ENCODE data around the gene EPRS1.
"Not testable (repeated sequence)": the region's sequence is repeated elsewhere in the genome, so short reads cannot be mapped to it uniquely, and the experiment has no call there.

EPRS1 gene

DNA sequence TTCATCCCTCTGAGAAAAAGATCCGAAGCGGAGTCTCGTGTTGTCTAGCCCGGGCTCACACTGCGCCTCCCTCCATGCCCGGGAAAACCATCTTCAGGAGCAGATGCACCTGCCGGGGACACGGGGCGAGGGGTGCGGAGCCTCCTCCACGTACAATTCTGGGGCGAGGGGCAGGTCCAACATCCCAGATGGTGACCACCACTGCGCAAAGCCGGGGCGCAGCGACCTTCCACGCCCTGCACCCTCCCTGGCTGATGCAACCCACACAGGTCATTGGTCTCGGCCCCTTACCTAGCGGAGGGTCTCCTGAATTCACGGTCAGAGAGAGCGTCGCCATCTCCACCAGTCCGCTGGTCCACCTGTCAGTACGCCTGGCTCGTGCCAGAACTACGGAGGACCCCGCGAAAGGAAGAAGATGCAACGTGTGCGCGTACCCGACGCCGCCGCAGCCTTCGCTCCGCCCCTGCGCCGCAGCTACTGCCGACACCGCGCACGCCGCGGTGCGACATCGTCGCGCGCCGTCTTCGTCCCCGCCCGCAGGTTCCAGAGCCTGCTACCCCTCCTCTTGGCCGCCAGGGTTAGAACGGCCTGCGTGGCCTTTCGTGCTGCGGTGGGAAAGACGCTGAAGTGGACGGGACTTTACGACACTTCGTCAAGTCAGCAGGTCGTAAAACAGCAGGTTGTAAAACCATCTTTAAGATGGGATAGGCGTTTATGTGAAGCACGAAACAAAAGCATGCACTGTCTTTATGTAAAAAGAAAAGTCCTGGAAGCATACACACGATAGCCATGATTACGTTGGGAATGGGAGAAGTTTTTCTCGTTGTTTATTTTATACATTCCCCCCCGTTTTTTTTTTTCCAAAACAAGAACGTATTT, at the start of gene EPRS1:
EPRS1 (minus strand) TSS at position 454 of the 879 bp plus-strand sequence; CDS start at position 337, 117 bp downstream.
- peak; percentile 81 to 87 for DNase-seq (ENCODE audit: extremely low read depth in 1 of 2, low read depth in 1 of 2)

DNA sequence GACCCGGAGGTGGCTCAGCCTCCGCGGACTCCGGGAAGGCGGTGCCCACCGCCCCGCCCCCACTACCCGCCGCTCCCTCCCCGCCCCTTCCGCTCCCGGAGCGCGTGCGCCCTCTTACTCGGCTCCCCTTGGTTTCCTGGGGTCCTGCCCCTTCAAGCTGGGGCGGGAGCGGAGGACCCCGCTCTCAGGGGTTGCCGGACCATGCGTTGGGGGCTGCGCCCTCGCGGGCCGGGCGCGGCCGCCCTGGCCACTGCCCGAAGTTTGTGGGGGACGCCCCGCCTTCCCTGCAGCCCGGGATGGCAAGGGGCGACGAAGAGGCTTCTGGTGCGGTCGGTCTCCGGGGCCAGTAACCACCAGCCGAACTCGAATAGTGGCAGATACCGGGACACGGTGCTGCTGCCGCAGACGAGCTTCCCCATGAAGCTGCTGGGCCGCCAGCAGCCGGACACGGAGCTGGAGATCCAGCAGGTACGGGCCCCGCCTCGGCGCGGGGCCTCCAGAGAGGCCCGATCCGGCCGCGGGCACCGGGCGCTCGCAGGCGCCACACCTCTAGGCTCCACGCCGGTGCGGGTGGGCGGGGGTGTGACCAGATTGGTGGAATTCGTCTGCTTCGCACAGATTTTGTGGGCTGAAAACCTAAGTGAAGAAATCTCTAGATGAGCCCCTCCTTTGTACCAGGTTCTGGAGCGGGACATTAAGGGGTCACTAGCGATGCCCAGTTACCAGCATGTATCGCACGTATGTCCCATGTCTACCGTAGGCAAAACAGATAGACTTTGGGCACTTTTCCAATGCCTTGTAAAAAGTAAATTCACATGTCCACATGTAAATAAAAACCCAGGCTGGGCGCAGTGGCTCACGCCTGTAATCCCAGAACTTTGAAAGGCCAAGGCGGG, 48.0 kb upstream of the EPRS1 start, which contains the start of gene IARS2:
IARS2 (plus strand) TSS at position 117 of the 896 bp plus-strand sequence; CDS start at position 202, 85 bp downstream.
- DNase-seq (ENCODE audit: extremely low read depth in 1 of 2, low read depth in 1 of 2): peak; percentile 79 to 92

DNA sequence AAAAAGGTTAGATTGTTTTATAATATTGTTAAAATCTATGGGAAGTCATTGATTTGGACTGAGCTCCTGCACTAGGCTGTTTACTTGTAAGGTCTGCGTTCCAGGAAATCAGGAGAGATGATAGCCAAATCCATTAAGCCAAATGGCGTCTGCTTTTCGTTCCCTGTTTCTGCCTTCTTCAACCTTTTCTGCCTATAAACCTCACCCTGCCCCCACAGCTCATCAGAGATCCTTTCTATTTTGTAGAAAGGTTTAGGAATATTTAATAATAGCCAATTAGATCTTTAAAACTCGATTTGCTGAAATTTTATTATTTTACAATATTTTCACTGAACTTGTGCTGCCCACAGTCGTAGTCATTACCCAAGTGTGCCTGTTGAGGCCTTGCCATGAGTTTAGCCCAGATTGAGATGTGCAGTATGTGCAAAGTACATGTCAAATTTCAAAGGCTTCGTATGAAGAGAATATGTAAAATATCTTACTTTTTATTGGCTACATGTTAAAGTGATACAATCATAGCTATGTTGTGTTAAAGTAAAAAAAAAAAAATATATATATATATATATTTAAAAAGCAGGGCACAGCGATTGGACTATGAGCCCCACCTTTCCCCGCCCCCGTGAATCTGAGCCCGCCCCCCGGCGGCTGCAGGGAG, 47.2 kb upstream of the EPRS1 start:
- DNase-seq (ENCODE audit: extremely low read depth in 1 of 2, low read depth in 1 of 2): no peak

DNA sequence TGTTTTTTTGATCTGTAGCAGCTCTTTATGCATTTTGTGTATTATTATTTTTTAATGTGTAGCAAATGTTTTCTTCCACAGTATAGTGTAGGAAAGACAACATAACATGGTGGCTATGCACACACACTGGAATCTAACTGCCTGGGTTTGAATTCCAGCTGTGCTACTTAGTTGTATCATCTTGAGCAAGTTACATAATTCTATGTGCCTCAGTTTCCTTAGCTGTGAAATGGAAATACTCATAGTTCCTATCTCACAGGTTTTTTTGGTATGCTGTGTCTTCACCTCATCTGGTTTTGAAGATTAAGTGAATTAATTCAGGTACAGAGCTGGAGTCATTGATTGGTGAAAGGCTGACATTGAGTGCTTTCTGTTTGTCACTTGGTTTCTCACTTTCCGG, 46.4 kb upstream of the EPRS1 start:
- no peak for DNase-seq (ENCODE audit: extremely low read depth in 1 of 2, low read depth in 1 of 2)

DNA sequence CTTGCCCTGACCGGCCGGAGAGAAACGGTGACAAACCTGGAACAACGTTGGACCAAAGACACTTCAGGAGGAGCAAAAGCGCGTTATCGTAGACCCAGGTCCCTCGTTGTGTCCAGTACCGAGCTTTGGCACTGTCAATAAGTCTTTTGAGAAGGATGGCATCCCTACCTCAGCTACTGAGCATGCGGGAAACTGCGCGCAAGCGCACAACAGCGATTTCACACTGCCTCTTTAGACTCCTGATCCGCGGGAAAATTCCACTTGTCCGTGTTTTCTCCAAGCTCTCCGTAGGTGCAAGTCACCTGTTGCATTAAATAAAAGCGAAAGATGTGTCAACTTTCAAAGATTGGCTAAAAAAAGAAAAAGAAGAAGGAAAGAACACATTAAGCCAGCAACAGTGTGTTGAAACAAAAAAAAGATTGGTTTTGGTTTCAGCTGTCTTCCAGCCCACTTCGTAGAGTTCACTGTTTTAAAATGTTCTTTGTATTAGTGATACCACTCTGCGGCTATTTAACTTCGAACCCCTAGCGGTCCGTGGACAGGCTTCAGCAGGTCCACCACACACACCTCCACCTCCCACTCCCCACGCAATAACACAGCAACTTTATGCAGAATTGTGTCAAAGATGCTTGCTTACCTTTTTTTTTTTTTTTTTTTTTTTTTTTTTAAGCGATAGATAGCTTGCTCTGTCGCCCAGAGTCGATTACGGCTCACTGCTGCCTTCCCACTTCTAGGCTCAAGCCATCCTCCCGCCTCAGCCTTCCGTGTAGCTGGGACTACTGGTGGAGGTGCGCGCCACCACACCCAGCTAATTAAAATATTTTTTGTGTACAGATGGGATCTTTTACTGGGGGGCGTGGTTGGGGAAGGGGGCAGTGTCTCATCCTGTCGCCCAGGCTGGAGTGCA, 43.6 kb upstream of the EPRS1 start, which contains the start of gene BPNT1:
BPNT1 (minus strand) TSS at position 139 of the 907 bp plus-strand sequence. CDS start 9,942 bp downstream, outside the sequence.
- DNase-seq (ENCODE audit: extremely low read depth in 1 of 2, low read depth in 1 of 2): peak; percentile 96

DNA sequence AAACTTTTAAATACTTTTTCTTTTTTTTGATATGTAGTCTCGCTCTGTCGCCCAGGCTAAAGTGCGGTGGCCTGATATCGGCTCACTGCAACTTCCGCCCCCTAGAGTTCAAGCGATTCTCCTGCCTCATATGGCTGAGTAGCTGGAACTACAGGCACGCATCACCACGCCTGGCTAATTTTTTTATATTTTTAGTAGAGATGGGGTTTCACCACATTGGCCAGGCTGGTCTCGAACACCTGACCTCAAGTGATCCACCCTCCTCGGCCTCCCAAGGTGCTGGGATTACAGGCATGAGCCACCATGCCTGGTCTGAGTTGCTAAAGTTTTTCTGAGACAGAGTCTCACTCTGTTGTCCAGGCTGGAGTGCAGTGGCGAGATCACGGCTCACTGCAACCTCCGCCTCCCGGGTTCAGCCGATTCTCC, 40.0 kb upstream of the EPRS1 start:
- not testable (repeated sequence) for DNase-seq (ENCODE audit: extremely low read depth in 1 of 2, low read depth in 1 of 2)

DNA sequence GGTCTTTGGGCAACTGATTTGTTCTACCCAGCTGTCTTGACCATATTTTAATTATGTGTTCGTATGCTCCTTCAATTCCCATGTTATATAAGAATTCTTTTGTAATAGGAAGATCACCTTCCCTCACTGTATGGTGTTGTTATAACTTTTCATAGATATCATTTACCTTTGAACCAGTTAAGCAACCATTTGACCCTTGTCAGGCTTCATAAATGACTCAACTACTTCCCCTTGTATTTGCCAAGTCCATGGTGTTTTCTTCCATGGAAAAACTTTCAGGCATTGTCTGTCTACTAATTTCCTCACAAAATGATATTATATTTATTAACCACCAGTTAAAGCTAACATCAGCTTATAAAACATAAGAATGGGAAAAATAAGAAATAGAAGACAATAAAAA, 38.2 kb upstream of the EPRS1 start:
- DNase-seq (ENCODE audit: extremely low read depth in 1 of 2, low read depth in 1 of 2): no peak

DNA sequence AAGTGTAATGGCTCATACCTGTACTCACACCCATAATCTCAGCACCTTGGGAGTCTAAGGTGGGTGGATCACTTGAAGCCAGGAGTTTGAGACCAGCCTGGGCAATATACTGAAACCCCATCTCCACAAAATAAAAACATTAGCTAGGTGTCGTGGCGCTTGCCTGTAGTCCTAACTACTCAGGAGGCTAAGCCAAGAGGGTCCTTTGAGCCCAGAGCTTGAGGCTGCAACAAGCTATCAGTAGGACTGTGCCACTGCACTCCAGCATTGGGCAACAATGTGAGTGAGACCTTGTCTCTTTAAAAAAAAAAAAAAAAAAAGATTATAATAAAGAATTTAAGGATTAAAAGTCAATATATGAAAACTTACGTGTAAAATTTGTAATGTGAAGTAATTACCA, 31.6 kb upstream of the EPRS1 start:
- DNase-seq (ENCODE audit: extremely low read depth in 1 of 2, low read depth in 1 of 2): no peak

DNA sequence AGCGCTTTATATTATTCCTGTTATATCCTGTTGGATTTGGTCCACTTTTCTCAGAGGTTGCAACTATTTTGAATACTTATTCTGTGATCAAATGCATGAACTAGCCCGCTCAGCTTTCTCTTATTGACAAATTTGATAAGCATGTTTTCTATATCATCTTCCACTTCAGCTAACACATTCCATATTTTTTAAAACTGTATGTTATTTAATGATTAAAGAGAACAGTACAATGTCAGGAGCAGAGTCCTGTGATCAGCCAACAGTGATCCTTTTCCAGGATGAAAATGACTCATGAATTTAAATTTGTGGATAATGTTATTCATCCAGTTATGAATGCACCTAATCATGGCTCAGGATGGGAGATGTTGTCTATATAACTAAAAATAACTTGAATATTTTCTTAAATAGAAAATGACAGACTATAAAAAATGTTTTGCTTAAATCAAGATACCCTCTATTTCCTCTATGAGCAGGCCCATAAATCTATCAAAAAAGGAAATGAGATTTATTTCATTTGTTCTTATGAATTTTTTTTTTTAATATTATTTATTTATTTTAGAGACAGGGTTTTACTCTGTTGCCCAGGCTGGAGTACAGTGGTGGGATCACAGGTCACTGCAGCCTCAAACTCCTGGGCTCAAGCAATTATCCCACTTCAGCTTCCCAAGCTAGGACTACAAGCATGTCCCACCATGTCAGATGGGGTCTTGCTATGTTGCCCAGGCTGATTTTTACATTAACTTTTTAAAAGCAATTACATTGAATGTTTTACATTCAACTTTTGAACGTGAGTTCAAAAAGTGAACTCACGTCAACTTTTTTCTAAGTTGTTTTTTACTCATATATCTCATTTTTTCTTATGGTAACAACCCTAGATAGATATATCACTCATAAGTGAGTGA, 30.8 kb upstream of the EPRS1 start:
- no peak for DNase-seq (ENCODE audit: extremely low read depth in 1 of 2, low read depth in 1 of 2)

DNA sequence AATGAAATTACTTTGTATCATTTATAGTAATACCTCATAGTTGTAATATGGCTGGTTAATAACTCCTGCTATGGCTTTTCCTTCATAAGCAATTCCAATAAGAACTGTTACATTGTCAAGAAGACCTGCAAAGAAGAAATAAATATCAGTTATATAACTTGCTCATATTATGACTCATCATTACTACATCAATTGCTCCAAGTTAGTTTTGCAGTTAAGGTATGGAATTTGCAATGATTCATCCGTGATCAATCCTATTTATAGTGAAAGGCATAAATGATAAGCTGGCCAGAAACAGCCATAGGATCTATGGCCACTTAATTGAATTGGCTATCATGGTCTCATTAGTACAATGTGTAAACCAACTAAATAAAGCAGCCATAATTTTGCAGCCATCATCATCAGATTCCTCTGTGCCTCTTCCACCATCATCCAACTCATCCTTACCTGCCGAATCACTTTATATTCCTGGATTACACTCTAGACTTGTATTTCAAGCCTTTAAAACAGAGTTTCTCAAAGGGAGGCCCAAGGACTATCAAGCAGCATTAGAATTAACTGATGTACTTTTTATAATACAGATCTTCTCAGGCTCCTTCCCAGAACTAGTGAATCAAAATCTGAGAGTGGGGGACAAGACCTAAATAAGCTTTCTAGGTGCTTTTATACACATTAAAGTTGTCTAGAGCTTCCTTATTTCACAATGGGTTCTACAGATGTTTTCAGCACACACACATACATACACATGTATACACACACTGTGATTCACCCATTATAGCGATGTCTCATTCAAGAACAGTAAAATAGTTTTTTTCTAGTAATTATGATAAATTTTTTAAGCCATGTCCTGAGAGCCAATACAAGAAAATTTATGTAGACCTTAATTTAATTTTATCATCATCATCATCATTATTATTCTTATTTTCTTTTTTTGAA, 21.2 kb upstream of the EPRS1 start:
- DNase-seq (ENCODE audit: extremely low read depth in 1 of 2, low read depth in 1 of 2): no peak

DNA sequence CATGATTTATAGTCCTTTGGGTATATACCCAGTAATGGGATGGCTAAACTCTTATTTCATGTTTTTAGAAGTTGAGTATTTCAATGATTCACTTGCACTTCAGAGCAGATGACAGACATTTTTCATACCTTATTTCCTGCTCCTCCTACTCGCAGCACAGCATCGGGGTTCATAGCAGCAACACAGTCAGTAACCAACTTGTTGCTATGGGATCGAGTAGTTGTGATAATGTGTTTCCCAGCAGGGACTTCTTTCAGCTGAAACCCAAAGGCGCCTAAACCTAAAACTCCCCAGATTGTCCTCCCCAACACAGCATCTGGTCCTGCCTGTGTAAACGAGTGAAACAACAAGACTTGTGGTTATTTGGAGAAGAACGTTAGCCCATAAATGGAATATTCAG, 16.3 kb upstream of the EPRS1 start:
- no peak for DNase-seq (ENCODE audit: extremely low read depth in 1 of 2, low read depth in 1 of 2)

DNA sequence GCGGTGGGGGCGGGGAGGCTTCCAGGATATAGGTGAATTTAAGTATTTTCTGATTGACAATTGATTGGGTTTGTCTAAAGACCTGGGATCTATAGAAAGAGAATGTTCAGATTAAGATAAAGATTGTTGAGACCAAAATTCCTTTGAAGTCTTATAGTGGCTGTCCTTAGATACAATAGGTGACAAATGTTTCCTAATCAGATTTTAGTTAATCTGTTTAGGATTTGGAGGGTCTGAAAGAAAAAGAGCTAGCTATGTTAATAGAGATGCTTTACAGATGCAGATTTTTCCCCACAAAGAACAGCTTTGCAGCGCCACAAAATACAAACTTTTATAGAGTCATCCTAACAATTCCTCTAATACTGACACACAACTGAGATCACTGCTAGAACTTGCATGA, 14.6 kb upstream of the EPRS1 start:
- no peak for DNase-seq (ENCODE audit: extremely low read depth in 1 of 2, low read depth in 1 of 2)

DNA sequence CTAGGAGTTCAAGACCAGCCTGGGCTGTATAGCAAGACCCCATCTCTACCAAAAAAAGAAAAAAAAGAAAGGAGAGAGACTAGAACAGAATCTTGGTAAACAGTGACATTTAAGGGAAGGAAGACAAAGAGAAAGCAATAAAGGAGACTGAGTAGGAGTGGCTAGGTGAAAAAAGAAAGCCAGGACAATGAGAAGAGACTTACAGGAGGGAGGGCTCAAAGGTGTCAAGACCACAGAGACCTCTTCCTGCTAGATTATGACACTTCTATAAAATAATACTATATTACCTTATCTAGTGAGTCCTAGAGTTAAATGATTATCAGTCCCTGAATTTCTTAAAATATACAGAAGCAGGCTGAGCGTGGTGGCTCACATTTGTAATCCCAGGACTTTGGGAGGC, 10.1 kb upstream of the EPRS1 start:
- no peak for DNase-seq (ENCODE audit: extremely low read depth in 1 of 2, low read depth in 1 of 2)

DNA sequence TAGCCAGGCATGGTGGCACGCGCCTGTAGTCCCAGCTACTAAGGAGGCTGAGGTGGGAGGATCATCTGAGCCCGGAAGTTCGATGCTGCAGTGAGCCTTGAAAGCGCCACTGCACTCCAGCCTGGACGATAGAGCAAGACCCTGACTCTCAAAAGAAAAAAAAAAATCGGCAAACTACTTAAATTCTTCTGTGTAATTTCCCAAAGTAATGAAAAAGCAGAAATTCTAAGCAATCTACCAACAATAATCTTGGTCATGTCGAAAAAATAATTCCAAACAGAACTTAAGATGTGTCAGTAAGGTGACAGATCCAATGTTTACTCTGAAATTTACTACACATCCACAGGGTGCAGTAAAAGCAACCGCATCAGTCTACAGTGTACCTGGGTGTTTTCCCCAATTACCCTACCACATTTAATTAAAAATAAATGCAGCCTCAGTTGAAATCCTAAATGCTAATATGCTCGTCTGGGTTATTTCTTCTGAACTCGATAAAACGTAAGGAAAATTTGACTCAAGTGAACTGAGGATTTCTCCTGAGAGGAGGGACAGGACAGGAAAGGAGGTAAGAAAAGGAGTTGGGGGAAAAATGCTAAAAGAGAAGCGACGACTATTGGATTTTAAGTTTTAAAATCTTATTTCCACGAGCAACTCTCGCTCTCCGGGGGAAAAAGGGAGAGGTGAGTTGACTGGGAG, 801 bp downstream of the EPRS1 start:
- DNase-seq (ENCODE audit: extremely low read depth in 1 of 2, low read depth in 1 of 2): no peak

DNA sequence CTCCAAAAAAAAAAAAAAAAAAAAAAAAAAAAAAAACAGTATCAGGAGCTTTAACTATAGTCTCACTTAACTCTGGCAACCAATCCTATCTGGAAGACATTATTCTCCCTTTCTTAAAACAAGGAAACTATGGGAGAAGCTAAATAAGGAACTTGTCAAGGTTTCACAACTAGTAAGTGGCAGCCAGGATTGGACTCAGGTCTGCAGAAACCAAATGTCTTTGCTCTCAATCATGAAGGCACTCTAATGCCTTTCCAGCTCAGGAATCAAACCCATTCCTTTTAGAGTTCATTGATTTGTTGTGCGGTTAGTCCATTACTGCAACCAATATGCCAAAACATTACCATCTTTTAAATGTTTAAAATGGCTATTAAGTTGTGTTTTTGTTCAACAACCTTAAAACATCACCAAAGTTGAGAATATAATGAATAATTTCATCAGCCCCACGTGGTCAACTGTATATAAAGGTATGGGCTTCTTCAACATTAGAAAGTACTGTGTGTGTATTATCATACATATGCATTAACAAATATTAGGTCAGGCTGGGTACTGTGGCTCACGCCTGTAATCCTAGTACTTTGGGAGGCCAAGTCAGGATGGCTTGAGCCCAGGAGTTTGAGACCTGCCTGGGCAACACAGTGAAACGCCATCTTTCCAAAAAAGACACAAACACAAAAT, 1.5 kb downstream of the EPRS1 start:
- DNase-seq (ENCODE audit: extremely low read depth in 1 of 2, low read depth in 1 of 2): no peak

DNA sequence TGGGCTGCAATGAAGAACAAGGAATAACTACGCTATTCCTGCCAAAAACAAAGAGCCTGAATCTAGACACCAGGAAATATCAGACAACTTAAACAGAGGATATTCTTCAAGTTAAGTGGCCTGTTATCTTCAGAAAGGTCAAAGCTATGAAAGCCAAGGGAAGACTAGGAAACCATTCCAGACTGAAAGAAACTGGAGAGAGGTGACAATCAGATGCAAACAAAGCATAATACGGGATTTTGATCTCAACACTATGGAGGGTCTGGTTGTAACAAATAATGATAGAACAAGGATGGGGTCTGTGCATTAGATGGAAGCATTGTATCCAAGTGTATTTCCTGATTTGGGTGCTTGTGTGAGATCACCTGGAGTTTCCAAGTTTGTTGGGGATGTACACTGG, 2.7 kb downstream of the EPRS1 start:
- DNase-seq (ENCODE audit: extremely low read depth in 1 of 2, low read depth in 1 of 2): no peak

Measured in activated CD8-positive, alpha-beta memory T cell treated with anti-CD3 and anti-CD28 coated beads for 1 hour (primary cell).